ENCODE measurements around the gene GFPT2.

GRCh38 chr5:180343831-180344695, 9.1 kb downstream of the GFPT2 start:
- no peak for TF ChIP-seq CTCF (conservative IDR thresholded peaks at IDR 0.05; ENCODE audit: low read length)
- no peak for TF ChIP-seq EZH2phosphoT487 (IDR thresholded peaks at IDR 0.05; ENCODE audit: borderline replicate concordance, low read depth, low read length)
